OCI-LY7 (cell line): ENCODE data around the gene CDK18. TPM values are rescaled to one million over a fixed set of nuclear protein-coding genes. Genes with fewer than 3 reads are reported as not detected.

Source experiments
- BruUV-seq: library from RNA; stranded (reverse); fragments of 400-500 nt; replicated peaks from 2 replicates; lab custom pipeline; 2021; lab: Mats Ljungman, UMichigan
- CTCF ChIA-PET: fragments of 300-600 bp; sonication (Branson Sonifier 250); formaldehyde crosslinking; loops from one replicate; lab custom pipeline; 2022; ENCODE audit warnings: antibody characterized with exemption; ENCODE audit not compliant: unreplicated experiment; lab: Charles Lee
- POLR2A ChIA-PET: fragments of 300-600 bp; sonication (Branson Sonifier 250); formaldehyde crosslinking; loops from one replicate; lab custom pipeline; 2022; ENCODE audit warnings: antibody characterized with exemption; lab: Charles Lee
- DNase-seq: peaks from one replicate; pipeline ENCODE4 v3.0.0-alpha.2; 2015; ENCODE audit warnings: low spot score
- H2AFZ ChIP-seq: fragments of 200-600 bp; sonication (generic), shearing (Covaris generic); 2 replicates; pipeline ENCODE4 v1.6.1; 2014; ENCODE audit warnings: mild to moderate bottlenecking, antibody characterized with exemption, low read length, moderate library complexity
- H3K27ac ChIP-seq: fragments of 200-600 bp; sonication (generic); 2 replicates; pipeline ENCODE4 v1.5.1; 2014; ENCODE audit warnings: mixed run types, low read depth, mild to moderate bottlenecking, moderate library complexity, low read length, inconsistent platforms; ENCODE audit not compliant: poor library complexity, severe bottlenecking
- H3K36me3 ChIP-seq: fragments of 200-600 bp; sonication (generic); 2 replicates; pipeline ENCODE4 v1.6.1; 2014; ENCODE audit warnings: mild to moderate bottlenecking, antibody characterized with exemption, low read length, moderate library complexity, mixed read lengths; ENCODE audit not compliant: insufficient read depth
- H3K4me1 ChIP-seq: fragments of 200-600 bp; sonication (generic); 2 replicates; pipeline ENCODE4 v1.5.1; 2014; ENCODE audit warnings: mild to moderate bottlenecking, low read length; ENCODE audit not compliant: insufficient read depth, poor library complexity, severe bottlenecking
- H3K4me2 ChIP-seq: fragments of 200-600 bp; sonication (generic); 2 replicates; pipeline ENCODE4 v1.6.1; 2014; ENCODE audit warnings: mild to moderate bottlenecking, low read length
- H3K4me3 ChIP-seq: fragments of 200-600 bp; sonication (generic); 2 replicates; pipeline ENCODE4 v1.5.1; 2014; ENCODE audit warnings: mild to moderate bottlenecking, low read depth, low read length; ENCODE audit not compliant: poor library complexity, severe bottlenecking
- H3K79me2 ChIP-seq: fragments of 200-600 bp; sonication (generic); 2 replicates; pipeline ENCODE4 v1.6.1; 2016; ENCODE audit warnings: low read depth, mild to moderate bottlenecking, low read length, moderate library complexity, mixed read lengths; ENCODE audit not compliant: insufficient read depth
- H3K9me2 ChIP-seq: fragments of 200-600 bp; sonication (generic); 2 replicates; pipeline ENCODE4 v1.6.1; 2016; ENCODE audit warnings: mild to moderate bottlenecking, low read length, mixed read lengths; ENCODE audit not compliant: insufficient read depth
- H3K9me3 ChIP-seq: fragments of 200-600 bp; sonication (generic); 2 replicates; pipeline ENCODE4 v1.6.1; 2014; ENCODE audit warnings: mild to moderate bottlenecking, mixed run types, low read length, mixed read lengths
- H4K20me1 ChIP-seq: fragments of 200-600 bp; sonication (generic); 2 replicates; pipeline ENCODE4 v1.6.1; 2014; ENCODE audit warnings: mild to moderate bottlenecking, antibody characterized with exemption, low read length, moderate library complexity, mixed read lengths; ENCODE audit not compliant: insufficient read depth
- EZH2phosphoT487 ChIP-seq: fragments of 200-600 bp; sonication (generic); IDR thresholded peaks from 2 replicates; pipeline ENCODE4 v1.6.1; 2018; ENCODE audit warnings: low read depth, borderline replicate concordance, mild to moderate bottlenecking, mixed run types, antibody characterized with exemption, low read length, moderate library complexity, mixed read lengths
- intact Hi-C: fragments of 100-400 bp; cut with micrococcal nuclease; formaldehyde crosslinking; loops from one replicate; pipeline ENCODE4 v1.10.0; 2022; ENCODE audit not compliant: unreplicated experiment
- total RNA-seq, 2 experiments: library from RNA; depleted of rRNA in 1 of 2; stranded (reverse); fragments of >200 nt in 1 of 2; shearing (Covaris generic) in 1 of 2; gene quantifications; 2 replicates each; pipeline ENCODE4 v1.2.3, GENCODE V29; 2014 to 2022
- TF ChIP-seq, protein P1 (sequence below): fragments of 200-600 bp; sonication (generic); conservative IDR thresholded peaks from 2 replicates; pipeline ENCODE4 v1.5.1; 2014; ENCODE audit warnings: mild to moderate bottlenecking, antibody characterized with exemption, low read length, moderate library complexity, mixed read lengths

Gene CDK18
- total RNA-seq, 2 experiments from 2014 or later = 10.1 to 21.2 TPM

DNA sequence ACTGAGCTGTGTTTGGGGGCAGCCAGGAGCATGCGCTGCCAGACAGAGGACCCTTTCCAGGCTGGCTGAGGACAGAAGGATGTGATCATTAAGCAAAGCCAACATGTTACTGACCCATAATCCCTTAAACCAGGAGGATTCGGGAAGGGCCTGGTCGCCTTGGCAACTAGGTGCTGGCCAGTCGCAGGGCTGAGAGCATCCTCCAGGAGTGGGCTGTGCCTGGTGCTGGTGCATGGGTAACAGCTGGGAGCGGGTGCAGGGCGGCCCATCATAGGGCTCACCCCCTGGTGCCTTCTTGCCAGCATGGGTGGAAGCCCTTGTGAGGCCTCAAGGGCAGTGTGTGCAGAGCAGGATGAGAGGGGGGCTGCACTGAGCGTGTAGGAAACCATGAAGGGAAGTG, 17.2 kb downstream of the CDK18 start:
- H3K4me2 ChIP-seq = no peak overlapping the region
- no peaks in the 10 kb centered on the region for H3K9me3 ChIP-seq
- CTCF ChIA-PET = interaction anchor here (0.6 kb wide), 1 partner anchor 14 kb away, joined by 3 read pairs; no protein-coding TSS in a partner anchor
- intact Hi-C loops = no loop called here
- no peak for DNase-seq
- no peaks in the 10 kb centered on the region for H3K4me1 ChIP-seq
- POLR2A ChIA-PET = no interaction called here
- no peaks in the 10 kb centered on the region for H3K79me2 ChIP-seq
- TF ChIP-seq, protein P1, sequence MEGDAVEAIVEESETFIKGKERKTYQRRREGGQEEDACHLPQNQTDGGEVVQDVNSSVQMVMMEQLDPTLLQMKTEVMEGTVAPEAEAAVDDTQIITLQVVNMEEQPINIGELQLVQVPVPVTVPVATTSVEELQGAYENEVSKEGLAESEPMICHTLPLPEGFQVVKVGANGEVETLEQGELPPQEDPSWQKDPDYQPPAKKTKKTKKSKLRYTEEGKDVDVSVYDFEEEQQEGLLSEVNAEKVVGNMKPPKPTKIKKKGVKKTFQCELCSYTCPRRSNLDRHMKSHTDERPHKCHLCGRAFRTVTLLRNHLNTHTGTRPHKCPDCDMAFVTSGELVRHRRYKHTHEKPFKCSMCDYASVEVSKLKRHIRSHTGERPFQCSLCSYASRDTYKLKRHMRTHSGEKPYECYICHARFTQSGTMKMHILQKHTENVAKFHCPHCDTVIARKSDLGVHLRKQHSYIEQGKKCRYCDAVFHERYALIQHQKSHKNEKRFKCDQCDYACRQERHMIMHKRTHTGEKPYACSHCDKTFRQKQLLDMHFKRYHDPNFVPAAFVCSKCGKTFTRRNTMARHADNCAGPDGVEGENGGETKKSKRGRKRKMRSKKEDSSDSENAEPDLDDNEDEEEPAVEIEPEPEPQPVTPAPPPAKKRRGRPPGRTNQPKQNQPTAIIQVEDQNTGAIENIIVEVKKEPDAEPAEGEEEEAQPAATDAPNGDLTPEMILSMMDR = no peak
- TF ChIP-seq EZH2phosphoT487 = no peak
- no peaks in the 10 kb centered on the region for H3K9me2 ChIP-seq
- no peak overlapping the region for H3K4me3 ChIP-seq
- BruUV-seq = no TSS peak
- H3K36me3 ChIP-seq = no peaks in the 10 kb centered on the region
- no peak overlapping the region for H2AFZ ChIP-seq
- H3K27ac ChIP-seq = no peak overlapping the region
- no peaks in the 10 kb centered on the region for H4K20me1 ChIP-seq

DNA sequence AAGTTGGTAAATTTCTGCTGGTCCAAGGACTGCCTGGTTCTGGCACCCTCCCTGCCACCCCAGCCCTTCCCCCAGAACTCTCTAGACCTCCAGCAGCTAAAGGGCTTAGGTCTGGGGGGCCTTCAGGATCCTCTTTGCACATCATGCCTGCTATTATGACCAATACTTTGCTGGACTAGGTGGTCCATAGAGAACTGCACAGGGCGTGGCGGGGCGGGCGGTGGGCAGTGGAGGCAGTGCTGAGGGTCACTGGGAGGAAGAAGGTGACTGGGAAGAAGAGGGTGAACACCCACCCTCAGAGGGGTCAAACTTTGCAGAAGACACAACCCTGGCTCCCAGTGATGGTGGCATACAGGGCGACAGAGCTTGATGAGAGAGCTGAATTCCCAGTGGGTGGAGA, 18.2 kb downstream of the CDK18 start:
- Histone ChIP-seq H3K9me3 (no peaks in the 10 kb centered on the region), H3K4me1 (no peaks in the 10 kb centered on the region), H3K9me2 (no peaks in the 10 kb centered on the region), H3K27ac (no peak overlapping the region), H3K79me2 (no peaks in the 10 kb centered on the region), H3K4me3 (no peak overlapping the region), H3K4me2 (no peak overlapping the region), H4K20me1 (no peaks in the 10 kb centered on the region), H3K36me3 (no peaks in the 10 kb centered on the region), H2AFZ (no peak overlapping the region)
- ChIA-PET POLR2A (interaction anchor here (0.8 kb wide), 1 partner anchor 126 kb away, joined by 3 read pairs; no protein-coding TSS in a partner anchor), CTCF (interaction anchor here (1.2 kb wide), 1 partner anchor 37 kb away, joined by 4 read pairs; no protein-coding TSS in a partner anchor)
- intact Hi-C loops = no loop called here
- BruUV-seq = no TSS peak
- no peak for DNase-seq
- TF ChIP-seq, protein P1 = no peak

DNA sequence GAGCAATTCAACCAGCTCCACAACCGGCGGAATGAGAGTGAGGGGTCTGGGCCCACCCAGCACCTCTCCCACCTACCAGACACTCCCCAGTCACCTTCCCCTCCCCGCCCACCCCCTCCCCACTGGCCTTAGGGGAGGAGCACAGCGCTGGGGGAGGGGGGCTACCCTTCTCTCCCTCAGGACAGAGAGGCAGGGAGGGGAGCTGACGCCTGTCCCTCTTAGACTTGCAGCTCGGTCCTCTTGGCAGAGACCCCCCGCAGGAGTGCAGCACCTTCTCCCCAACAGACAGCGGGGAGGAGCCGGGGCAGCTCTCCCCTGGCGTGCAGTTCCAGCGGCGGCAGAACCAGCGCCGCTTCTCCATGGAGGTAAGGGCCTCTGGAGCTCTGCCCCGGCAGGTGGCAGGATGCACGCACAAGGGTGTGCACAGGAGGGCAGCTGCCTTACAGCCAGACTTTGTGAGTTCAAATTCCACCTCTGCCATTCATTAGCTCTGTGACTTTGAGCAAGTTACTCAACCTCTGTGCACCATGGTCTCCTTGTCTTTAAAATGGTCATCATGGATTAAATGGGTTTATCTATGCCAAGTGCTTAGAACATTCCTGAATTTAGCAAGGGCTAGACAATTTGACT, 18.9 kb downstream of the CDK18 start:
- Histone ChIP-seq H3K4me1 (no peaks in the 10 kb centered on the region), H2AFZ (no peak overlapping the region), H3K9me2 (no peaks in the 10 kb centered on the region), H3K27ac (no peak overlapping the region), H3K4me2 (no peak overlapping the region), H3K4me3 (no peak overlapping the region), H4K20me1 (no peaks in the 10 kb centered on the region), H3K36me3 (no peaks in the 10 kb centered on the region), H3K79me2 (no peaks in the 10 kb centered on the region), H3K9me3 (no peaks in the 10 kb centered on the region)
- TF ChIP-seq EZH2phosphoT487 = no peak
- TF ChIP-seq, protein P1 = no peak
- POLR2A ChIA-PET = interaction anchor here (0.7 kb wide), 1 partner anchor 917 kb away, joined by 4 read pairs; no protein-coding TSS in a partner anchor
- DNase-seq = no peak
- BruUV-seq = no TSS peak
- intact Hi-C loops = no loop called here
- CTCF ChIA-PET = interaction anchor here (0.9 to 2.5 kb wide), 3 partner anchors 35 to 191 kb away, joined by 3 to 21 read pairs (median 4); no protein-coding TSS in a partner anchor
